Right atrium auricular region (tissue), 2 donors: Measurements from ENCODE around the gene USH2A. TPM values are rescaled to one million over a fixed set of nuclear protein-coding genes. Genes with fewer than 3 reads are reported as not detected.
"Not testable (repeated sequence)": the region's sequence is repeated elsewhere in the genome, so short reads cannot be mapped to it uniquely, and the experiment has no call there.

Source experiments
- DNase-seq: peaks from one replicate; pipeline ENCODE4 v3.0.0-alpha.2; 2019; ENCODE audit warnings: low spot score
- H3K27ac ChIP-seq, 2 donors: fragments of 200-600 bp; sonication (generic); 1 replicate in 1 of 2; 2 replicates in 1 of 2; pipeline ENCODE4 v1.5.1; 2016 to 2019
- H3K27me3 ChIP-seq, 2 donors: fragments of 200-600 bp; sonication (generic); one replicate each; pipeline versions ENCODE4 v1.5.1 to v1.6.0; 2017 to 2019
- H3K36me3 ChIP-seq: fragments of 200-600 bp; sonication (generic); one replicate; pipeline ENCODE4 v1.5.1; 2016
- H3K4me1 ChIP-seq, 2 donors: fragments of 200-600 bp; sonication (generic); one replicate each; pipeline versions ENCODE4 v1.5.1 to v1.6.0; 2017 to 2019
- H3K4me3 ChIP-seq, 2 donors: fragments of 200-600 bp; sonication (generic); 1 replicate in 1 of 2; 2 replicates in 1 of 2; pipeline ENCODE4 v1.5.1; 2017 to 2019; ENCODE audit warnings: mild to moderate bottlenecking in 1 of 2, moderate library complexity in 1 of 2
- H3K9me3 ChIP-seq, 2 donors: fragments of 200-600 bp; sonication (generic); one replicate each; pipeline ENCODE4 v1.5.1; 2019
- CTCF ChIP-seq, 2 donors: fragments of 200-600 bp; sonication (generic); IDR thresholded peaks; one replicate each; pipeline ENCODE4 v1.5.1; 2019; ENCODE audit warnings: antibody characterized with exemption in 2 of 2
- total RNA-seq, 2 donors: library from RNA; depleted of rRNA; stranded (reverse); fragments of >200 nt; gene quantifications; one replicate each; pipeline ENCODE4 v1.1.0, GENCODE V29; 2016

Gene USH2A
- total RNA-seq, 2 donors from 2014 or later = 2.4 to 5.6 TPM

GRCh38 chr1:216153130-216153529, 270.1 kb downstream of the USH2A start:
- Histone ChIP-seq H3K36me3 (no peaks in the 10 kb centered on the region), H3K4me3 (no peak overlapping the region), H3K27ac (no peak overlapping the region), H3K27me3 (no peaks in the 10 kb centered on the region), H3K9me3 (no peaks in the 10 kb centered on the region), H3K4me1 (no peaks in the 10 kb centered on the region)
- no peak for TF ChIP-seq CTCF (IDR thresholded peaks at IDR 0.05)
- DNase-seq = no peak

GRCh38 chr1:216145451-216146018, 277.7 kb downstream of the USH2A start:
- H3K4me1 ChIP-seq, H3K4me3 ChIP-seq: not testable (repeated sequence)

GRCh38 chr1:216144661-216145450, 278.4 kb downstream of the USH2A start:
- Histone ChIP-seq H3K4me3 (no peak overlapping the region), H3K9me3 (no peaks in the 10 kb centered on the region), H3K36me3 (no peaks in the 10 kb centered on the region), H3K27ac (no peak overlapping the region), H3K27me3 (no peaks in the 10 kb centered on the region), H3K4me1 (no peaks in the 10 kb centered on the region)
- DNase-seq = no peak
- TF ChIP-seq CTCF (IDR thresholded peaks at IDR 0.05) = no peak

More at GRCh38 chr1:216145451-216146018, 277.7 kb downstream of the USH2A start:
- H3K27me3 ChIP-seq, H3K9me3 ChIP-seq, DNase-seq, H3K27ac ChIP-seq, H3K36me3 ChIP-seq: not testable (repeated sequence)

DNA sequence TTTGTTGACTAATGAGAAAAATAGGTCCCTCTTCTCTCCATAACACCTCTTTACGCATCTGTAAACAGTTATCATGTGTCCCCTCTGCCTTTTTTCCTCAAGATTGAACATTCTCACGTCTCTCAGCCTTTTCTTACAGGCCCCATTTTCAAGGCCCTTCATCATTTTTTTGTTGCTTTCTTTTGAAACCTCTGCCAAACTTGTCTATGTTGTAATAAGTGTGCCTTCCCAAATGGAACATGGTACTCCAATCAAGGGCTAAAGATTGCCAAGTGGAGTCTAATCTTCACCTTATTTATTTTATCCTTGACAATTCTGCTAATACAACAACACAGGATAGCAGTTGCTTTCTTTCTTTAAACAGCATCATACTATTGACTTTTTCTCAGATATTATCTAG, 280.3 kb downstream of the USH2A start:
- no peak overlapping the region for H3K27ac ChIP-seq
- H3K4me1 ChIP-seq = no peaks in the 10 kb centered on the region
- DNase-seq = no peak
- no peaks in the 10 kb centered on the region for H3K9me3 ChIP-seq
- no peaks in the 10 kb centered on the region for H3K27me3 ChIP-seq
- no peak overlapping the region for H3K4me3 ChIP-seq
- H3K36me3 ChIP-seq = no peaks in the 10 kb centered on the region
- no peak for TF ChIP-seq CTCF (IDR thresholded peaks at IDR 0.05)

- no peaks in the 10 kb centered on the region for H3K36me3 ChIP-seq
- no peaks in the 10 kb centered on the region for H3K27me3 ChIP-seq
- no peak for DNase-seq
- no peak overlapping the region for H3K4me3 ChIP-seq
- no peak overlapping the region for H3K27ac ChIP-seq
- no peak for TF ChIP-seq CTCF (IDR thresholded peaks at IDR 0.05)
- no peaks in the 10 kb centered on the region for H3K9me3 ChIP-seq
- H3K4me1 ChIP-seq = no peaks in the 10 kb centered on the region
Observed at GRCh38 chr1:216140730-216141524, 282.3 kb downstream of the USH2A start.

GRCh38 chr1:216124192-216124781, 299.0 kb downstream of the USH2A start:
- Histone ChIP-seq H3K9me3 (no peaks in the 10 kb centered on the region), H3K4me1 (no peaks in the 10 kb centered on the region), H3K36me3 (no peaks in the 10 kb centered on the region), H3K27me3 (no peaks in the 10 kb centered on the region), H3K4me3 (no peak overlapping the region), H3K27ac (no peak overlapping the region)
- DNase-seq = no peak
- TF ChIP-seq CTCF (IDR thresholded peaks at IDR 0.05) = no peak
